ENCODE measurements around the gene ATAD2B.

The ATAD2B gene

GRCh38 chr2:23708771-23709170 is 218.2 kb downstream of the ATAD2B start:
- TF ChIP-seq MYC (IDR thresholded peaks at IDR 0.05; ENCODE audit: low read depth, low read length), result no peak
- TF ChIP-seq POLR2A (IDR thresholded peaks at IDR 0.05; ENCODE audit: extremely low read depth, insufficient read length), result no peak
- TF ChIP-seq CTCF (IDR thresholded peaks at IDR 0.05; ENCODE audit: low read depth, low read length), result no peak
- TF ChIP-seq MAX (IDR thresholded peaks at IDR 0.05; ENCODE audit: low read depth, low read length), result no peak
- DNase-seq (ENCODE audit: low read depth), result no peak

GRCh38 chr2:23707096-23707495 is 219.8 kb downstream of the ATAD2B start:
- no peak for DNase-seq (ENCODE audit: low read depth)
- no peak overlapping the region for H3K4me3 ChIP-seq (ENCODE audit: low read depth, low read length)
- TF ChIP-seq CTCF (IDR thresholded peaks at IDR 0.05; ENCODE audit: low read depth, low read length), result no peak
- TF ChIP-seq MYC (IDR thresholded peaks at IDR 0.05; ENCODE audit: low read depth, low read length), result no peak
- TF ChIP-seq POLR2A (IDR thresholded peaks at IDR 0.05; ENCODE audit: extremely low read depth, insufficient read length), result no peak
- no peak for TF ChIP-seq MAX (IDR thresholded peaks at IDR 0.05; ENCODE audit: low read depth, low read length)

More at GRCh38 chr2:23708771-23709170, 218.2 kb downstream of the ATAD2B start:
- no peak overlapping the region for H3K4me3 ChIP-seq (ENCODE audit: low read depth, low read length)

- no peak overlapping the region for H3K4me3 ChIP-seq (ENCODE audit: low read depth, low read length)
- no peak for DNase-seq (ENCODE audit: low read depth)
- TF ChIP-seq MYC (IDR thresholded peaks at IDR 0.05; ENCODE audit: low read depth, low read length) (no peak), POLR2A (IDR thresholded peaks at IDR 0.05; ENCODE audit: extremely low read depth, insufficient read length) (no peak), MAX (IDR thresholded peaks at IDR 0.05; ENCODE audit: low read depth, low read length) (no peak), CTCF (IDR thresholded peaks at IDR 0.05; ENCODE audit: low read depth, low read length) (no peak)
These were observed 220.3 kb downstream of the ATAD2B start for GRCh38 chr2:23706613-23707078.

GRCh38 chr2:23705771-23706612 is 220.9 kb downstream of the ATAD2B start:
- DNase-seq (ENCODE audit: low read depth), result no peak
- no peak overlapping the region for H3K4me3 ChIP-seq (ENCODE audit: low read depth, low read length)
- no peak for TF ChIP-seq MYC (IDR thresholded peaks at IDR 0.05; ENCODE audit: low read depth, low read length)
- no peak for TF ChIP-seq MAX (IDR thresholded peaks at IDR 0.05; ENCODE audit: low read depth, low read length)
- TF ChIP-seq CTCF (IDR thresholded peaks at IDR 0.05; ENCODE audit: low read depth, low read length), result no peak
- no peak for TF ChIP-seq POLR2A (IDR thresholded peaks at IDR 0.05; ENCODE audit: extremely low read depth, insufficient read length)

- no peak for DNase-seq (ENCODE audit: low read depth)
- no peak for TF ChIP-seq MYC (IDR thresholded peaks at IDR 0.05; ENCODE audit: low read depth, low read length)
These were observed 223.1 kb downstream of the ATAD2B start for GRCh38 chr2:23703583-23704385.

GRCh38 chr2:23703037-23703582 is 223.8 kb downstream of the ATAD2B start:
- no peak for DNase-seq (ENCODE audit: low read depth)
- TF ChIP-seq MYC (IDR thresholded peaks at IDR 0.05; ENCODE audit: low read depth, low read length), result no peak
- no peak for TF ChIP-seq POLR2A (IDR thresholded peaks at IDR 0.05; ENCODE audit: extremely low read depth, insufficient read length)
- TF ChIP-seq MAX (IDR thresholded peaks at IDR 0.05; ENCODE audit: low read depth, low read length), result no peak
- TF ChIP-seq CTCF (IDR thresholded peaks at IDR 0.05; ENCODE audit: low read depth, low read length), result no peak
- H3K4me3 ChIP-seq (ENCODE audit: low read depth, low read length), result no peak overlapping the region

More at GRCh38 chr2:23703583-23704385, 223.1 kb downstream of the ATAD2B start:
- H3K4me3 ChIP-seq (ENCODE audit: low read depth, low read length), result no peak overlapping the region

Data from NB4 (cell line).